Activated T-cell treated with anti-CD3 and anti-CD28 coated beads, Interleukin-2, amount 50 U/mL, for 72 hours (primary cell): ENCODE data around the gene CORO1A. TPM values are rescaled to one million over a fixed set of nuclear protein-coding genes. Genes with fewer than 3 reads are reported as not detected.
"Not testable (repeated sequence)": the region's sequence is repeated elsewhere in the genome, so short reads cannot be mapped to it uniquely, and the experiment has no call there.

Experiments
- ATAC-seq, 2 donors: fragments of 150-1000 bp; cut with Tn5 transposase; replicated peaks in 1 of 2; 2 replicates each; pipeline ENCODE4 v1.10.0; 2021; ENCODE audit warnings: moderate library complexity in 2 of 2, mild to moderate bottlenecking in 1 of 2
- DNase-seq, 2 donors: peaks; one replicate each; pipeline ENCODE4 v3.0.0; 2021 to 2022; ENCODE audit warnings: mixed read lengths in 1 of 2
- H3K27ac Mint-ChIP-seq: one replicate; pipeline ENCODE4 v1.8.0; 2022; ENCODE audit warnings: mild to moderate bottlenecking, moderate library complexity, mixed read lengths
- H3K27me3 Mint-ChIP-seq: one replicate; pipeline ENCODE4 v1.8.0; 2022; ENCODE audit warnings: low read depth, mixed read lengths
- H3K36me3 Mint-ChIP-seq, 2 donors: one replicate each; pipeline ENCODE4 v1.8.0; 2022; ENCODE audit warnings: mixed read lengths in 2 of 2, mild to moderate bottlenecking in 1 of 2; ENCODE audit not compliant: insufficient read depth in 2 of 2
- H3K4me1 Mint-ChIP-seq: one replicate; pipeline ENCODE4 v1.8.0; 2022; ENCODE audit warnings: low read depth, mixed read lengths
- H3K4me3 Mint-ChIP-seq, 2 donors: one replicate each; pipeline ENCODE4 v1.8.0; 2022; ENCODE audit warnings: mild to moderate bottlenecking in 2 of 2, mixed read lengths in 2 of 2, moderate library complexity in 2 of 2
- H3K9me3 Mint-ChIP-seq, 2 donors: one replicate each; pipeline ENCODE4 v1.8.0; 2022; ENCODE audit warnings: mixed read lengths in 2 of 2
- total RNA-seq, 2 donors: library from RNA; stranded (reverse); gene quantifications; one replicate each; pipeline ENCODE4 v1.2.3, GENCODE V29; 2022

The CORO1A gene
- total RNA-seq, 2 donors from 2014 or later = 843 to 987 TPM

DNA sequence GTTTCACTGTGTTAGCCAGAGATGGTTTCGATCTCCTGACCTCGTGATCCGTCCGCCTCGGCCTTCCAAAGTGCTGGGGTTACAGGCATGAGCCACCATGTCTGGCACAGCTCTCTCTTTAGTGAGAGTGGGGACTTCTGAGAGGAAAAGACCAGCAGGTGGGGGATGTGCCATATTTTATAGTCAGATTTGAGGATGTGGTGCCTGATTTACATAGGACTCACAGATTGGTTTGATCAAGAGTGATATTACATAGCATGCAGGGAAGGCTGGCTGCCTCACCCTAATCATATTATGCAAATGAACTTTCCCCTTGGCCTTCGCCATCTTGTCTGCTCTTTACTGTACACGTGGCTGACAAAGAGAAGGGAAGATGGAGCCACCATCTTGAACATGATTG lies 32.3 kb upstream of the CORO1A start:
- DNase-seq (no peak), ATAC-seq (no peak)
- Mint-ChIP-seq H3K4me1 (no peaks in the 10 kb centered on the region), H3K36me3 (peaks cover 3 to 9% of the 10 kb centered on the region in 2 donors), H3K27ac (no peak overlapping the region), H3K4me3 (no peak overlapping the region), H3K9me3 (peaks cover 3% of the 10 kb centered on the region in 2 donors), H3K27me3 (no peaks in the 10 kb centered on the region)

DNA sequence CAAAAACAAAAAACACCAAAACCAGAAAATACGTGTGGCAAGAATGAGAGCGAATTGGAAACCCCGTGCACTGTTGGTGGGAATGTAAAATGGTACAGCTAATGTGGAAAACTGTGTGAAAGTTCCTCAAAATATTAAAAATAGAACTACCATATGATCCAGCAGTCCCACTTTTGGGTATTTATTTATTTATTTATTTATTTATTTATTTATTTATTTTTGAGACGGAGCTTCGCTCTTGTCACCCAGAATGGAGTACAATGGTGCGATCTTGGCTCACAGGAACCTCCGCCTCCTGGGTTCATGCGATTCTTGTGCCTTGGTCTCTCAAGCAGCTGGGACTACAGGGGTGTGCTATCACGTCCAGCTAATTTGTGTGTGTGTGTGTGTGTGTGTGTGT lies 30.9 kb upstream of the CORO1A start:
- H3K36me3 Mint-ChIP-seq = peaks cover 3 to 9% of the 10 kb centered on the region in 2 donors
- no peak overlapping the region for H3K27ac Mint-ChIP-seq
- ATAC-seq (no peak), DNase-seq (no peak)
- H3K4me1 Mint-ChIP-seq = no peaks in the 10 kb centered on the region
- peaks cover 3% of the 10 kb centered on the region in 2 donors for H3K9me3 Mint-ChIP-seq
- H3K27me3 Mint-ChIP-seq = no peaks in the 10 kb centered on the region
- no peak overlapping the region for H3K4me3 Mint-ChIP-seq

DNA sequence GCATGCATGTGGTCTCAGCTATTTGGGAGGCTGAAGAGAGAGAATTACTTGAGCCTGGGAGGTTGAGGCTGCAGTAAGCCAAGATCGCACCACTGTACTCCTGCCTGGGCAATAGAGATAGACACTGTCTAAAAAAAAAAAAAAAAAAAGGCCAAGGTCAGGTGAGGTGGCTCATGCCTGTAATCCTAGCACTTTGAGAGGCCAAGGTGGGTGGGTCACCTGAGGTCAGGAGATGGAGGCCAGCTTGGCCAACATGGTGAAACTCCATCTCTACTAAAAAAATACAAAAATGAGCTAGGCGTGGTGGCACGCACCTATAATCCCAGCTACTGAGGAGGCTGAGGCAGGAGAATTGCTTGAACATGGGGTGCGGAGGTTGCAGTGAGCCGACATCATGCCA lies 28.2 kb upstream of the CORO1A start:
- no peaks in the 10 kb centered on the region for H3K36me3 Mint-ChIP-seq
- H3K27ac Mint-ChIP-seq = no peak overlapping the region
- no peaks in the 10 kb centered on the region for H3K9me3 Mint-ChIP-seq
- ATAC-seq (no peak), DNase-seq (no peak)
- no peak overlapping the region for H3K4me3 Mint-ChIP-seq
- no peaks in the 10 kb centered on the region for H3K4me1 Mint-ChIP-seq
- no peaks in the 10 kb centered on the region for H3K27me3 Mint-ChIP-seq

DNA sequence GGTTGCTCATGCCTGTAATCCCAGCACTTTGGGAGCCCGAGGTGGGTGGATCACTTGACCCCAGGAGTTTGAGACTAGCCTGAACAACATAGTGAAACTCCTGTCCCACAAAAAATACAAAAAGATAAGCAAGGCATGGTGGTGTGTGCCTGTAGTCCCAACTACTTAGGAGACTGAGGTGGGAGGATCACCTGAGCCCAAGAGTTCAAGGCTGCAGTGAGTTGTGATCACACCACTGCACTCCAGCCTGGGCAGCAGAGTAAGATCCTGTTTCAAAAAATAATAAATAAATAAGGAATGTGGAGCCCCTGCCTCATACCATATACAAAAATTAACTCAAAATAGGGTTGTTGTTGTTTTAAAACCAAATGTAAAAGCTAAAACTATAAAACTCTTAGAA lies 26.2 kb upstream of the CORO1A start:
- no peak overlapping the region for H3K27ac Mint-ChIP-seq
- H3K4me3 Mint-ChIP-seq = no peak overlapping the region
- H3K4me1 Mint-ChIP-seq = no peaks in the 10 kb centered on the region
- H3K27me3 Mint-ChIP-seq = no peaks in the 10 kb centered on the region
- no peaks in the 10 kb centered on the region for H3K36me3 Mint-ChIP-seq
- DNase-seq (no peak), ATAC-seq (no peak)
- H3K9me3 Mint-ChIP-seq = no peaks in the 10 kb centered on the region

DNA sequence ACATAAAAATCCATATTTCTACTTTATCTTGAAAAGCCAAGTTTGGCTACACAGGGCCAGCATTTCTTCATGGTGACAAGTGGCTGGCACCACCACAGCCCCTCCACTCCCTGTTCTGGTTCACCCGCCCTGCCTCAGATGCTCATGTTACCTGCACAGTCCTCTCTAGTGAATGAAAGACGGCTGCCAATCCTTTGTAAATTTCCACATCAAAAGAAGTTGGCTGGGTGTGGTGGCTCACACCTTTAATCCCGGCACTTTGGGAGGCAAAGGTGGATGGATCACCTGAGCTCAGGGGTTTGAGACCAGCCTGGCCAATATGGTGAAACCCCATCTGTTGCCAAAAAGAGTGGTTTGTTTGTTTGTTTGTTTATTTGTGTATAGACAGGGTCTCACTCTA lies 19.9 kb upstream of the CORO1A start:
- Mint-ChIP-seq H3K27ac (no peak overlapping the region), H3K36me3 (no peaks in the 10 kb centered on the region), H3K4me3 (no peak overlapping the region), H3K4me1 (peaks cover 24% of the 10 kb centered on the region), H3K27me3 (no peaks in the 10 kb centered on the region), H3K9me3 (no peaks in the 10 kb centered on the region)
- ATAC-seq (no peak), DNase-seq (no peak)

DNA sequence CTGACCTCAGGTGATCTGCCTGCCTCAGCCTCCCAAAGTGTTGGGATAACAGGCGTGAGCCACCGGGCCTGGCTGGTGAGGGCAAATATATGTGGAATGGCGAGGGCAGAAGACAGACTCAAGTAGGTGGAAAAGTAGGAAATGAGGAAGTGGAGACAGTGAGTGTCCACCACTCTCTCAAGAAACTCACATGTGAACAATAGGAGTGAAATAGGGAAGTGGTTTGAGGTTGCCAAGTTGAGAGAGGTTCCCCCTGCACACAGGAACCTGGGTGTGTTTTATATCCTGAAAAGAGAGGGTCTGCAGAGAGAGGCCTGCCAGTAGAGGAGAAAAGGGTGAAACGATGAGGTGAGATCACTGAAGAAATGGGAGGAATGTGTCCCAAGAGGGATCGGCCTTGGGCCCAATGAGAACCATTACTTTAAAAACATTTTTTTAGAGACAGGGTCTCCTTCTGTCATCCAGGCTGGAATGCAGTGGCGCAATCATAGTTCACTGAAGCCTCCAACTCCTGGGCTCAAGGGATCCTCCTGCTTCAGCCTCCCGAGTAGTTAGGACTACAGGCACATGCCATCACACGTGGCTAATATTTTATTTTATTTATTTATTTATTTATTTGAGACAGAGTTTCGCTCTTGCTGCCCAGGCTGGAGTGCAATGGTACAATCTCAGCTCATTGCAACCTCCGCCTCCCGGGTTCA lies 17.1 kb upstream of the CORO1A start:
- no peak for ATAC-seq
- Mint-ChIP-seq H3K9me3 (no peaks in the 10 kb centered on the region), H3K27ac (no peak overlapping the region), H3K4me1 (peaks cover 24% of the 10 kb centered on the region), H3K27me3 (no peaks in the 10 kb centered on the region), H3K36me3 (no peaks in the 10 kb centered on the region), H3K4me3 (peak overlapping the region in 1 of 2 donors; percentile 25)
- no peak for DNase-seq

DNA sequence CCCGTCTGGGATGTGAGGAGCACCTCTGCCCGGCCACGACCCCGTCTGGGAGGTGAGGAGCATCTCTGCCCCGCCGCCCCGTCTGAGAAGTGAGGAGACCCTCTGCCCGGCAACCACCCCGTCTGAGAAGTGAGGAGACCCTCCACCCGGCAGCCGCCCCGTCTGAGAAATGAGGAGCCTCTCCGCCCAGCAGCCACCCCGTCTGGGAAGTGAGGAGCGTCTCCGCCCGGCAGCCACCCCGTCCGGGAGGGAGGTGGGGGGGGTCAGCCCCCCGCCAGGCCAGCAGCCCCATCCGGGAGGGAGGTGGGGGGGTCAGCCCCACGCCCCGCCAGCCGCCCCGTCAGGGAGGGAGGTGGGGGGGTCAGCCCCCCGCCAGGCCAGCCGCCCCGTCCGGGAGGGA lies 14.7 kb upstream of the CORO1A start:
- not testable (repeated sequence) for H3K4me3 Mint-ChIP-seq, DNase-seq, H3K27me3 Mint-ChIP-seq, H3K27ac Mint-ChIP-seq, ATAC-seq, H3K9me3 Mint-ChIP-seq, H3K36me3 Mint-ChIP-seq
- peaks cover 24% of the 10 kb centered on the region for H3K4me1 Mint-ChIP-seq

DNA sequence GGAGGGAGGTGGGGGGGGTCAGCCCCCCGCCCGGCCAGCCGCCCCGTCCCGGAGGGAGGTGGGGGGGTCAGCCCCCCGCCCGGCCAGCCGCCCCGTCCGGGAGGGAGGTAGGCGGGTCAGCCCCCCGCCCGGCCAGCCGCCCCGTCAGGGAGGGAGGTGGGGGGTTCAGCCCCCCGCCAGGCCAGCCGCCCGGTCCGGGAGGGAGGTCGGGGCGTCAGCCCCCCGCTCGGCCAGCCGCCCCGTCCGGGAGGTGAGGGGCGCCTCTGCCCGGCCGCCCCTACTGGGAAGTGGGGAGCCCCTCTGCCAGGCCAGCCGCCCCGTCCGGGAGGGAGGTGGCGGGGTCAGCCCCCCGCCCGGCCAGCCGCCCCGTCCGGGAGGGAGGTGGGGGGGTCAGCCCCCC lies 14.0 kb upstream of the CORO1A start:
- H3K4me1 Mint-ChIP-seq = peaks cover 21% of the 10 kb centered on the region
- H3K27ac Mint-ChIP-seq, H3K36me3 Mint-ChIP-seq: not testable (repeated sequence)

DNA sequence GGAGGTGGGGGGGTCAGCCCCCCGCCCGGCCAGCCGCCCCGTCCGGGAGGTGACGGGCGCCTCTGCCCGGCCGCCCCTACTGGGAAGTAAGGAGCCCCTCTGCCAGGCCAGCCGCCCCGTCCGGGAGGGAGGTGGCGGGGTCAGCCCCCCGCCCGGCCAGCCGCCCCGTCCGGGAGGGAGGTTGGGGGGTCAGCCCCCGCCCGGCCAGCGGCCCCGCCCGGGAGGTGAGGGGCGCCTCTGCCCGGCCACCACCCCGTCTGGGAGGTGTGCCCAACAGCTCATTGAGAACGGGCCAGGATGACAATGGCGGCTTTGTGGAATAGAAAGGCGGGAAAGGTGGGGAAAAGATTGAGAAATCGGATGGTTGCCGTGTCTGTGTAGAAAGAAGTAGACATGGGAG lies 13.3 kb upstream of the CORO1A start:
- H3K36me3 Mint-ChIP-seq, ATAC-seq, H3K4me3 Mint-ChIP-seq, DNase-seq, H3K9me3 Mint-ChIP-seq, H3K27me3 Mint-ChIP-seq, H3K27ac Mint-ChIP-seq: not testable (repeated sequence)
- H3K4me1 Mint-ChIP-seq = peaks cover 14% of the 10 kb centered on the region

More for the DNA sequence above, 14.0 kb upstream of the CORO1A start:
- not testable (repeated sequence) for DNase-seq, ATAC-seq, H3K9me3 Mint-ChIP-seq, H3K4me3 Mint-ChIP-seq, H3K27me3 Mint-ChIP-seq

DNA sequence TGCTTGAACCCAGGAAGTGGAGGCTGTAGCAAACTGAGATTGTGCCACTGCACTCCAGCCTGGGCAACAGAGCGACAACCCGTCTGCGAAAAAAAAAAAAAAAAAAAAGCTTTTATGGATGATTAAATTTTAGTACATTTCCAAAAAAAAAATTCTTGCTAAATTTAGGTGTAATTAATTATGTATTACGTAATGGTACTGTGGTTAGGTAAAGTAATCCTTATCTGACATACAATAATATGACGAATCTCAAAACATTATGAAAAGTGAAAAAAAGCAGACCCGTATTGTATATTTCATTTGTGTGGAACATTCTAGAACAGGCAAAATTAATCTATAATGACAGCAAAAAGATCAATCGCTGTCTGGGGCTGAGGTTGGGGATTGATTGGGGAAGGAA lies 10.3 kb upstream of the CORO1A start:
- H3K27ac Mint-ChIP-seq = no peak overlapping the region
- H3K4me1 Mint-ChIP-seq = no peaks in the 10 kb centered on the region
- no peak overlapping the region for H3K4me3 Mint-ChIP-seq
- no peaks in the 10 kb centered on the region for H3K36me3 Mint-ChIP-seq
- DNase-seq (no peak), ATAC-seq (no peak)
- no peaks in the 10 kb centered on the region for H3K9me3 Mint-ChIP-seq
- no peaks in the 10 kb centered on the region for H3K27me3 Mint-ChIP-seq

DNA sequence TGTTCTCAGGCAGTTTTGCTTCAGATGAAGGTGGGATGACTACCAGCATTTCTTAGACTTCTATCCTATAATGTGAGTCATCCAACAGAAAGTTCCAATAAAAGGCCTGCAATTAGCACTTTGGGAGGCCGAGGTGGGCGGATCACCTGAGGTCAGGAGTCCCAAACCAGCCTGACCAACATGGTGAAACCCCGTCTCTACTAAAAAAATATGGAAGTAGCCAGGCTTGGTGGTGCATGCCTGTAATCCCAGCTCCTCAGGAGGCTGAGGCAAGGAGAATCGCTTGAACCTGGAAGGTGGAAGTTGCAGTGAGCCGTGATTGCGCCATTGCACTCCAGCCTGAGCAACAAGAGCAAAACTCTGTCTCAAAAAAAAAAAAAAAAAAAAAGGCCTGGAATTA lies 6.5 kb upstream of the CORO1A start:
- not testable (repeated sequence) for H3K9me3 Mint-ChIP-seq, DNase-seq, ATAC-seq, H3K27me3 Mint-ChIP-seq, H3K4me3 Mint-ChIP-seq, H3K4me1 Mint-ChIP-seq, H3K36me3 Mint-ChIP-seq, H3K27ac Mint-ChIP-seq

DNA sequence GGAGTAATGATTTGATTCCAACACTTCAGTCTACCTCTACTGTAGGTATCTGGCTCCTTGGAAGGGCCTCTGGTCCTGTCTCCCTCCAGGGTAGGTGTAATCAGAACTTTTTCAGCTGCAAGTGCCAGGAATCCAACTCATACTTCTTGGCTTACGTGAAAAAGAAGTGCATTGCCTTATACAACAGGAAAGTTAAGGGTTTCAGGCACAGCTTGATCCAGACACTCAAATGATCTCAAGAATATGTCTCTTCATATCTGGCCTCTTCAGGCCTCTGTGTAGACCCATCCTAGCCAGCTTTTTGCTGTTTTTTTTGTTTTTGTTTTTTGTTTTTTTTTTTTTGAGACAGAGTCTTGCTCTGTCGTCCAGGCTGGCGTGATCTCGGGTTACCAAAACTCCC lies 4.2 kb upstream of the CORO1A start:
- Mint-ChIP-seq H3K4me3 (no peak overlapping the region), H3K36me3 (peaks cover 4 to 6% of the 10 kb centered on the region in 2 donors), H3K9me3 (no peaks in the 10 kb centered on the region), H3K27me3 (no peaks in the 10 kb centered on the region), H3K4me1 (peaks cover 13% of the 10 kb centered on the region), H3K27ac (no peak overlapping the region)
- DNase-seq (no peak), ATAC-seq (no peak)

DNA sequence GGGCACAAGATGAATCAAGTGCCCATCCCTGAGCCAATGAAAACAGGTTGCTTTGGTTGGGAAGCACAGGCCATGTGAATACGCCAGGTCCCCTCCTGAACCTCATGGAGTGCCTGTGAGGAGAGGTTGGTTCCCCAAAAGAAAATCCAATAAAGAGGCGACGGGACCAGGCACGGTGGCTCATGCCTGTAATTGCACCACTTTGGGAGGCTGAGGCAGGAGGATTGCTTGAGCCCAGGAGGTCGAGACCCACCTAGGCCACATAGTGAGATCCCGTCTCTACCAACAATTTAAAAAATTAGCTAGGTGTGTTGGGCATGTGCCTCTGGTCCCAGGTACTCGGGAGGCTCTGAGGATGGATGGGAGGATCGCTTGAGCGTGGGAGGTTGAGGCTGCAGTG lies 3.5 kb upstream of the CORO1A start:
- ATAC-seq = no peak
- H3K4me3 Mint-ChIP-seq = no peak overlapping the region

DNA sequence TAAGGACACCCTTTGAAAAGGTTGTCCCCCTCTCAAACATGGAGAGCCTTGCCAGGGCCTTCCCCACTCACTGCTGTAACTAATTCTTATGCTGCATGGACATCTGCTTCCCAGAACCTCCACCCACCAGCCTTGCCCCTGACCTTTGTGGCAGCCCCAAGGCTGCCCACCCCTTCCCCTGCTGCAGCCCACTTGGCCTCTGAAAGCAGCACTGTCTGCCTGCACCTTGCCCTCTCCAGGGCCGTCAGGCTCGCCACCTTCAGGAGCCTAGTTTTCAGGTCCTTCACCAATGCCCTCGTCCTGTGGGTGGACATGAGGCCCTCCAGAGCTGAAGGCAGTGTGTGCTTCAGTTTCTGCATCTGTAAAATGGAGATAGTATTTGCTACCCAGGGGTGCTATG lies 2.7 kb upstream of the CORO1A start:
- Mint-ChIP-seq H3K4me1 (peaks cover 16% of the 10 kb centered on the region), H3K36me3 (peaks cover 10 to 15% of the 10 kb centered on the region in 2 donors), H3K27me3 (no peaks in the 10 kb centered on the region), H3K9me3 (no peaks in the 10 kb centered on the region), H3K4me3 (no peak overlapping the region), H3K27ac (no peak overlapping the region)
- ATAC-seq (no peak), DNase-seq (no peak)

More for the DNA sequence above, 3.5 kb upstream of the CORO1A start:
- Mint-ChIP-seq H3K4me1 (peaks cover 13% of the 10 kb centered on the region), H3K27ac (peak overlapping the region; percentile 61), H3K36me3 (peaks cover 9 to 13% of the 10 kb centered on the region in 2 donors), H3K27me3 (no peaks in the 10 kb centered on the region), H3K9me3 (no peaks in the 10 kb centered on the region)
- DNase-seq = no peak
